Smooth muscle cell (in vitro differentiated cells): ENCODE measurements around the gene OPCML. TPM values are rescaled to one million over a fixed set of nuclear protein-coding genes. Genes with fewer than 3 reads are reported as not detected.

ENCODE experiments used
- DNase-seq: peaks from one replicate; lab custom pipeline; 2025; ENCODE audit not compliant: unreplicated experiment; lab: John Stamatoyannopoulos, UW
- H2AFZ ChIP-seq: fragments of 200-600 bp; sonication (generic); 2 replicates; pipeline ENCODE4 v1.6.0; 2016; ENCODE audit warnings: antibody characterized with exemption, low read depth, mild to moderate bottlenecking
- H3F3A ChIP-seq: fragments of 200-600 bp; sonication (generic); 2 replicates; pipeline ENCODE4 v1.6.0; 2017; ENCODE audit warnings: antibody characterized with exemption, low read depth
- H3K27ac ChIP-seq: fragments of 200-600 bp; sonication (generic); 2 replicates; pipeline ENCODE4 v1.5.1; 2016; ENCODE audit warnings: low read depth, mild to moderate bottlenecking
- H3K27me3 ChIP-seq: fragments of 200-600 bp; sonication (generic); 2 replicates; pipeline ENCODE4 v1.6.1; 2016; ENCODE audit warnings: low read depth, mild to moderate bottlenecking
- H3K36me3 ChIP-seq: fragments of 200-600 bp; sonication (generic); 2 replicates; pipeline ENCODE4 v1.5.1; 2016; ENCODE audit warnings: low read depth
- H3K4me1 ChIP-seq: fragments of 200-600 bp; sonication (generic); 2 replicates; pipeline ENCODE4 v1.5.1; 2016; ENCODE audit warnings: low read depth
- H3K4me2 ChIP-seq: fragments of 200-600 bp; sonication (generic); 2 replicates; pipeline ENCODE4 v1.6.0; 2016; ENCODE audit warnings: mild to moderate bottlenecking
- H3K4me3 ChIP-seq: fragments of 200-600 bp; sonication (generic); 2 replicates; pipeline ENCODE4 v1.5.1; 2016; ENCODE audit warnings: mild to moderate bottlenecking
- H3K79me2 ChIP-seq: fragments of 200-600 bp; sonication (generic); 2 replicates; pipeline ENCODE4 v1.6.0; 2016; ENCODE audit warnings: low read depth, mild to moderate bottlenecking
- H3K9ac ChIP-seq: fragments of 200-600 bp; sonication (generic); 2 replicates; pipeline ENCODE4 v1.6.0; 2016; ENCODE audit warnings: low read depth
- H3K9me3 ChIP-seq: fragments of 200-600 bp; sonication (generic); replicated peaks from 2 replicates; pipeline ENCODE4 v1.5.1; 2016; ENCODE audit warnings: low read depth
- H4K20me1 ChIP-seq: fragments of 200-600 bp; sonication (generic); 2 replicates; pipeline ENCODE4 v1.6.0; 2016; ENCODE audit warnings: low read depth
- CTCF ChIP-seq: fragments of 200-600 bp; sonication (generic); IDR thresholded peaks from 2 replicates; pipeline ENCODE4 v1.5.1; 2017; ENCODE audit warnings: borderline replicate concordance, mild to moderate bottlenecking, antibody characterized with exemption; ENCODE audit not compliant: insufficient read depth, poor library complexity, severe bottlenecking
- WGBS: methylation state at CpG from one replicate; pipeline ENCODE4 v1.1.7; 2016; ENCODE audit warnings: low lambda C conversion rate; 5-methylcytosine and 5-hydroxymethylcytosine counted together
- polyA plus RNA-seq: library from polyadenylated mRNA; unstranded; fragments of >200 nt; fragmentation: Nextera tagmentation; extraction: Ambion mirVana; gene quantifications from 2 replicates; pipeline ENCODE4 v1.2.1, GENCODE V29; 2016
- total RNA-seq: library from RNA; depleted of rRNA; stranded (reverse); fragments of >200 nt; gene quantifications from 2 replicates; pipeline ENCODE4 v1.2.3, GENCODE V29; 2014

Gene OPCML
- total and polyA plus RNA-seq, 2 experiments from 2014 or later: 0.42 to 0.58 TPM

GRCh38 chr11:132866783-132867545 is 665.3 kb downstream of the OPCML start:
- 82% methylated on average over 5 of the region's 5 CpGs for WGBS
- Histone ChIP-seq H3K79me2 (no peaks in the 10 kb centered on the region), H3K4me2 (no peak overlapping the region), H3K27me3 (no peaks in the 10 kb centered on the region), H3K36me3 (no peaks in the 10 kb centered on the region), H3K27ac (no peak overlapping the region), H3K9me3 (no peaks in the 10 kb centered on the region), H4K20me1 (no peaks in the 10 kb centered on the region), H3K9ac (no peak overlapping the region), H3K4me1 (no peaks in the 10 kb centered on the region), H3F3A (no peaks in the 10 kb centered on the region), H2AFZ (no peak overlapping the region), H3K4me3 (no peak overlapping the region)
- DNase-seq: no peak
- no peak for TF ChIP-seq CTCF

- no peak for DNase-seq
- Histone ChIP-seq H3K36me3 (no peaks in the 10 kb centered on the region), H2AFZ (no peak overlapping the region), H3F3A (no peaks in the 10 kb centered on the region), H3K4me2 (no peak overlapping the region), H3K27me3 (no peaks in the 10 kb centered on the region), H3K9me3 (no peaks in the 10 kb centered on the region), H3K9ac (no peak overlapping the region), H4K20me1 (no peaks in the 10 kb centered on the region), H3K4me3 (no peak overlapping the region), H3K4me1 (no peaks in the 10 kb centered on the region), H3K79me2 (no peaks in the 10 kb centered on the region), H3K27ac (no peak overlapping the region)
- WGBS: 93% methylated on average over 5 of the region's 5 CpGs
- no peak for TF ChIP-seq CTCF
Measured at GRCh38 chr11:132865623-132866022, 666.7 kb downstream of the OPCML start.

GRCh38 chr11:132864811-132865576 is 667.3 kb downstream of the OPCML start:
- WGBS: 73% methylated on average over 17 of the region's 17 CpGs
- no peak overlapping the region for H2AFZ ChIP-seq
- DNase-seq: no peak
- no peaks in the 10 kb centered on the region for H3F3A ChIP-seq
- no peaks in the 10 kb centered on the region for H3K79me2 ChIP-seq
- H3K4me1 ChIP-seq: no peaks in the 10 kb centered on the region
- no peak overlapping the region for H3K4me2 ChIP-seq
- H3K9ac ChIP-seq: no peak overlapping the region
- H4K20me1 ChIP-seq: no peaks in the 10 kb centered on the region
- H3K4me3 ChIP-seq: no peak overlapping the region
- H3K27me3 ChIP-seq: no peaks in the 10 kb centered on the region
- no peaks in the 10 kb centered on the region for H3K9me3 ChIP-seq
- H3K36me3 ChIP-seq: no peaks in the 10 kb centered on the region
- TF ChIP-seq CTCF: no peak
- H3K27ac ChIP-seq: no peak overlapping the region
